Skeletal muscle satellite cell (primary cell): Measurements from ENCODE around the gene PCSK5.

Experiments
- H3K27me3 ChIP-seq: 2 replicates; pipeline ENCODE4 v1.7.0; 2013; ENCODE audit warnings: low read length; ENCODE audit not compliant: control insufficient read depth, insufficient read depth
- H3K36me3 ChIP-seq: 2 replicates; pipeline ENCODE4 v1.7.0; 2013; ENCODE audit warnings: mild to moderate bottlenecking, control low read depth, low read length; ENCODE audit not compliant: insufficient read depth
- H3K4me1 ChIP-seq: 2 replicates; pipeline ENCODE4 v1.7.0; 2013; ENCODE audit warnings: low read length; ENCODE audit not compliant: control insufficient read depth, insufficient read depth
- H3K4me2 ChIP-seq: 2 replicates; pipeline ENCODE4 v1.7.0; 2013; ENCODE audit warnings: mild to moderate bottlenecking, low read length
- H3K4me3 ChIP-seq: 2 replicates; pipeline ENCODE4 v1.7.0; 2013; ENCODE audit warnings: low read length
- H3K9ac ChIP-seq: 2 replicates; pipeline ENCODE4 v1.7.0; 2013; ENCODE audit warnings: mild to moderate bottlenecking, low read depth, low read length, moderate library complexity
- H3K9me3 ChIP-seq: replicated peaks from 2 replicates; pipeline ENCODE4 v1.7.0; 2013; ENCODE audit warnings: mild to moderate bottlenecking, control low read depth, low read length

Gene PCSK5

GRCh38 chr9:75927356-75927755 lies 36.9 kb downstream of the PCSK5 start:
- Histone ChIP-seq H3K9ac (no peak overlapping the region), H3K4me3 (no peak overlapping the region), H3K4me1 (no peaks in the 10 kb centered on the region), H3K36me3 (no peaks in the 10 kb centered on the region), H3K9me3 (no peaks in the 10 kb centered on the region), H3K4me2 (no peak overlapping the region), H3K27me3 (peaks cover 4% of the 10 kb centered on the region)

- H3K36me3 ChIP-seq, result no peaks in the 10 kb centered on the region
- no peak overlapping the region for H3K9ac ChIP-seq
- H3K4me2 ChIP-seq, result no peak overlapping the region
- H3K9me3 ChIP-seq, result no peaks in the 10 kb centered on the region
- H3K4me3 ChIP-seq, result no peak overlapping the region
- no peaks in the 10 kb centered on the region for H3K4me1 ChIP-seq
- peaks cover 4% of the 10 kb centered on the region for H3K27me3 ChIP-seq
These were observed 39.7 kb downstream of the PCSK5 start for GRCh38 chr9:75930190-75930589.

GRCh38 chr9:75930730-75931321 lies 40.4 kb downstream of the PCSK5 start:
- Histone ChIP-seq H3K9ac (no peak overlapping the region), H3K27me3 (peaks cover 4% of the 10 kb centered on the region), H3K4me3 (no peak overlapping the region), H3K4me1 (no peaks in the 10 kb centered on the region), H3K9me3 (no peaks in the 10 kb centered on the region), H3K36me3 (no peaks in the 10 kb centered on the region), H3K4me2 (no peak overlapping the region)

DNA sequence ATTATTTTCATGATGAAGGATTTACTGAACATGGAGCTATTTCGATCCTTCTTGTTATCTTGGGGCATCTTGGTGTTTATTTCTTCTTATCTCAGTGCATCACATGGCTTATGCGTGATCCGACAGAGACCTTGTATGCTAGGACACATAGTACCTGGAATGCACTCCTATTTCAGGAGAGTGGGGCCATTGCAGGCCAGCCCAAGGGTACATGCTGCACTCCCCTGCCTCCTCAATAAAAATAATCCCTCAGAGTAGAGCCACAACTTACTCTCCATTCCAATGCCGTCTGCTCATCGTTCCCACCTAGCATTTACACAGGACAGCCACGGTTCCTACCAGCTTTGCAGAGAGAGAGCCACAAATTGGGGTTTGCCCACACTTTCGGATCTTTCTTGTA lies 43.5 kb downstream of the PCSK5 start:
- Histone ChIP-seq H3K27me3 (no peaks in the 10 kb centered on the region), H3K36me3 (no peaks in the 10 kb centered on the region), H3K4me3 (no peak overlapping the region), H3K4me1 (no peaks in the 10 kb centered on the region), H3K4me2 (no peak overlapping the region), H3K9me3 (no peaks in the 10 kb centered on the region), H3K9ac (no peak overlapping the region)

DNA sequence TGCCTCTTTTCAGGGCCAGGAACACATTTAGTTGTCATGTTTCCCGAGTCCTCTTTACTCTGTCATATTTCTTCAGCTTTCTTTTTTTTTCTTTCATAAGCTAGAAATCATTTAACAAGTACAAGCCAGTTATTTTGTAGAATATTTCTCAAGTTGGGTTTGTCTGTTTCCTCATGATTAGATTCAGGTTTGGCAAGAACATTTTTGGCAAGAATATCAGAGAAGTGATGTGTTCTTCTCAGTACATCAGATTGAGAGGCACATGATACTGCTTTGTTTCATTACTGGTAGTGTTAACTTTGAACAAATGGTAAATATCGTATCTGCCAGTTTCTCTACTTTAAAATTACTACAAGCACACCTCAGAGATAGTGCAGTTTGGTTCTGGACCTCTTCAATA lies 45.1 kb downstream of the PCSK5 start:
- Histone ChIP-seq H3K9ac (no peak overlapping the region), H3K4me2 (no peak overlapping the region), H3K4me3 (no peak overlapping the region), H3K36me3 (no peaks in the 10 kb centered on the region), H3K27me3 (no peaks in the 10 kb centered on the region), H3K9me3 (no peaks in the 10 kb centered on the region), H3K4me1 (no peaks in the 10 kb centered on the region)

GRCh38 chr9:75937521-75938258 lies 47.2 kb downstream of the PCSK5 start:
- Histone ChIP-seq H3K27me3 (no peaks in the 10 kb centered on the region), H3K9ac (no peak overlapping the region), H3K4me3 (no peak overlapping the region), H3K4me1 (no peaks in the 10 kb centered on the region), H3K9me3 (no peaks in the 10 kb centered on the region), H3K36me3 (no peaks in the 10 kb centered on the region), H3K4me2 (no peak overlapping the region)

GRCh38 chr9:75938946-75939345 lies 48.5 kb downstream of the PCSK5 start:
- H3K36me3 ChIP-seq, result no peaks in the 10 kb centered on the region

GRCh38 chr9:75939536-75940111 lies 49.2 kb downstream of the PCSK5 start:
- Histone ChIP-seq H3K9me3 (no peaks in the 10 kb centered on the region), H3K36me3 (no peaks in the 10 kb centered on the region), H3K4me1 (no peaks in the 10 kb centered on the region), H3K4me2 (no peak overlapping the region), H3K9ac (no peak overlapping the region), H3K4me3 (no peak overlapping the region), H3K27me3 (no peaks in the 10 kb centered on the region)

More at GRCh38 chr9:75938946-75939345, 48.5 kb downstream of the PCSK5 start:
- Histone ChIP-seq H3K4me3 (no peak overlapping the region), H3K9me3 (no peaks in the 10 kb centered on the region), H3K4me2 (no peak overlapping the region), H3K27me3 (no peaks in the 10 kb centered on the region), H3K4me1 (no peaks in the 10 kb centered on the region), H3K9ac (no peak overlapping the region)

- no peak overlapping the region for H3K9ac ChIP-seq
- no peaks in the 10 kb centered on the region for H3K27me3 ChIP-seq
- H3K4me2 ChIP-seq, result no peak overlapping the region
- H3K4me3 ChIP-seq, result no peak overlapping the region
- H3K9me3 ChIP-seq, result no peaks in the 10 kb centered on the region
- no peaks in the 10 kb centered on the region for H3K36me3 ChIP-seq
- H3K4me1 ChIP-seq, result no peaks in the 10 kb centered on the region
These were observed 50.6 kb downstream of the PCSK5 start for GRCh38 chr9:75941066-75941465.

- H3K27me3 ChIP-seq, result no peaks in the 10 kb centered on the region
- no peak overlapping the region for H3K9ac ChIP-seq
- no peaks in the 10 kb centered on the region for H3K36me3 ChIP-seq
- H3K4me2 ChIP-seq, result no peak overlapping the region
- H3K4me3 ChIP-seq, result no peak overlapping the region
- H3K4me1 ChIP-seq, result no peaks in the 10 kb centered on the region
- no peaks in the 10 kb centered on the region for H3K9me3 ChIP-seq
These were observed 51.3 kb downstream of the PCSK5 start for GRCh38 chr9:75941577-75942311.

GRCh38 chr9:75946766-75947165 lies 56.3 kb downstream of the PCSK5 start:
- Histone ChIP-seq H3K4me1 (no peaks in the 10 kb centered on the region), H3K4me2 (no peak overlapping the region), H3K4me3 (no peak overlapping the region), H3K36me3 (no peaks in the 10 kb centered on the region), H3K27me3 (no peaks in the 10 kb centered on the region), H3K9ac (no peak overlapping the region), H3K9me3 (no peaks in the 10 kb centered on the region)
